ENCODE results near the gene EDNRA. TPM values are rescaled to one million over a fixed set of nuclear protein-coding genes. Genes with fewer than 3 reads are reported as not detected.
"Not testable (repeated sequence)": the region's sequence is repeated elsewhere in the genome, so short reads cannot be mapped to it uniquely, and the experiment has no call there.

Gene EDNRA
- 4.9 TPM for total RNA-seq
- long read RNA-seq, full-length matches to known transcripts: 2 of 2 reads
- long read RNA-seq, partial matches to known transcripts: 0 of 2 reads
- long read RNA-seq, other reads (novel, unspliced or antisense): 0 of 2 reads

DNA sequence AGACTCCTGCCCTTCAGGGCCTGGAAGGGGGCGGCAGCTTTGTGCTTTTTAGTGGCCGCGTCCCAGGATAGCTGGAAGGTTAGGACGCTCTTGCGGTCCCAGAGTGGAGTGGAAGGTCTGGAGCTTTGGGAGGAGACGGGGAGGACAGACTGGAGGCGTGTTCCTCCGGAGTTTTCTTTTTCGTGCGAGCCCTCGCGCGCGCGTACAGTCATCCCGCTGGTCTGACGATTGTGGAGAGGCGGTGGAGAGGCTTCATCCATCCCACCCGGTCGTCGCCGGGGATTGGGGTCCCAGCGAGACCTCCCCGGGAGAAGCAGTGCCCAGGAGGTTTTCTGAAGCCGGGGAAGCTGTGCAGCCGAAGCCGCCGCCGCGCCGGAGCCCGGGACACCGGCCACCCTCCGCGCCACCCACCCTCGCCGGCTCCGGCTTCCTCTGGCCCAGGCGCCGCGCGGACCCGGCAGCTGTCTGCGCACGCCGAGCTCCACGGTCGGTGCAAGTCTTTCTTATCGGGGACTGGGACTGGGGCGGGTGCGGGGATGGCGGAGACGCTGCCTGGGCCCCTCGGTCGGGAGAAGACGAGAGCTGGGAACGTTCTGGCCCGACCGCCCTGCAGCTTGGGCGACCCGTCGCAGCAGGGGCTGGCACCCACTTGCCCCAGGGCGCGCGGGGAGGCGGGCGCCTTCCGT lies at the start of gene EDNRA:
Gene EDNRA (plus strand): TSS at position 207 of the 686 bp plus-strand sequence. CDS start 4,585 bp downstream, outside the sequence.
- ATAC-seq (peak; percentile 57), DNase-seq (ENCODE audit: missing footprints) (peak; percentile 61)
- intact Hi-C loops (cut with DNase I): loop anchor here (10.0 kb wide), 1 partner anchor 316 kb away; no protein-coding TSS in a partner anchor

DNA sequence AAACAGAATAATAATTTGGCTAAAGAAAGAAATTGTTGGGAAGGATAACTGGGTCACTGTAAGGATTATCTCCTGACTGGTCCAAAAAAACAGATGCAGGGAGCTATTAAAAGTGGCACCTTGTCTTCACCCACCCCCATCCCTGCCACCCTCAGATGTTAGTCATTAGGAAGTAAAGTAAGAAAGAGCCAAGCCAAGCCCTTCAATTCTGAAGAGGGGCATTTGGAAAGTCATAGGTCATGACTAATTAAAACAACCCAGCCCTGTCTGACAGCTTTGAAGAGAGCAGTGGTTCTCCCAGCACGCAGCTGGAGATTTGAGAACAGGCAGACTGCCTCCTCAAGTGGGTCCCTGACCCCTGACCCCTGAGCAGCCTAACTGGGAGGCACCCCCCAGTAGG lies 46.5 kb upstream of the EDNRA start:
- DNase-seq (ENCODE audit: missing footprints); ATAC-seq; intact Hi-C loops (cut with DNase I): not testable (repeated sequence)

DNA sequence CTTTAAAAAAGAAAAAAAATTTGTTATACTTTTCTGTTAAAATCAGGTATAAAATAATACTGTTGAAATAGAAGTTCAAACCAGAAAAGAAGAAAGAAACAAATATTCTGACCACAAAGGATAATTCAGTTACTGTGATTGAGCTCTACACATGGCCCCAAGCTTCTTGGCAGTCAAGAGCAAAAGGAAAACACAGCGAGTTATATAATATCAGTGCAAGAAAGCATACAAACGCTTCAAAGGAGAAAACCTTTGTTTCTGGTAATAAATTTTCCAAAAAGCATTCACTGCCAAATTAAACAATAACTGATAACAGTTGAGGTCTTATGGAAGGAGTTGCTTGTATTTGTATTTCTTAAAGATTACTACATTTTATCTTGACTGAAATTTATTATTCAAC lies 40.5 kb upstream of the EDNRA start:
- intact Hi-C loops (cut with DNase I): no loop called here

DNA sequence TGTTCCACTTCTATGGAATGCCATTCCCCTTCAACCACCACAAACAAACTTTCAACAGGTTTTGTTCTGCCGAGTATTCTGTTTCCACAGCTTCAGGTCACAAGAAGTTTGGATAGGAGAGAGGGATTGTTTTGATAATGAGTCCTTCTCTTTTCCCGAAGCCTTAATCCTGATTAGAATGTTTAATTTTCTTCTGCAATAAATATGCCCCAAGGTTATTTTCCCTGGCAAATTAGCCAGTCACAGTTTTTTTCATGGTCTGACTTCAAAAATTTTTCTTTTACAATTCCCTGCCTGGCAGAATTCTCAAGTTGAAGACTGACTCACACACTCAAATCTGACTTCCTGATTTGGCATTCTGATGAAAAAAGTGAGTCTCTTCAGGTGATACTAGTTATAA lies 33.1 kb upstream of the EDNRA start:
- ATAC-seq (no peak), DNase-seq (ENCODE audit: missing footprints) (no peak)
- intact Hi-C loops (cut with DNase I): no loop called here

More for the DNA sequence above, 40.5 kb upstream of the EDNRA start:
- no peak for DNase-seq (ENCODE audit: missing footprints)
- no peak for ATAC-seq

DNA sequence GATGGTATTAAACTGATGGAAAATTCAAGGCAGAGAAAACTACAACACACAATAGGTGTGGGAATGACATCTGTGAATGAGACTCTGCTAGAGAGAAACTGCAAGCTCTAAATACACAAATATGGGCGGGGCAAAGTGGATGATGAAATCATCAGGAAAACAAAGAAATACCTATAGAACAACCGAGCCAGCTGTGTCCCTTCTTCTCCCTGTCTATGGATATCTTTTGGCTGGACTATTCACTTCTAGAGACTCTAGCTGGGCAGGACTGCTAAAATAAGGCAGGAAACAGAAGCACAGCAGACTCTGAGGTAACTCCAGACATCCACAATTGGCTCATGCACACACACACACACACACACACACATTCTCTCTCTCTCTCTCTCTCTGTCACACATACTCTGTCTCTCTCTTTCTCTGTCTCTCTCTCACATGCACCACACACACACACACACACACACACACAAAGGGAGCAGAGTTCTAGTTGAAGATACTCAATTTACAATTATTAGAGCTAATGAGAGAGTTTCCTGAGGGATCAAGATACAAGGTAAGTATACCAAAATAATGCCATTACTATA lies 27.2 kb upstream of the EDNRA start:
- DNase-seq (ENCODE audit: missing footprints): no peak
- no peak for ATAC-seq
- intact Hi-C loops (cut with DNase I): no loop called here

DNA sequence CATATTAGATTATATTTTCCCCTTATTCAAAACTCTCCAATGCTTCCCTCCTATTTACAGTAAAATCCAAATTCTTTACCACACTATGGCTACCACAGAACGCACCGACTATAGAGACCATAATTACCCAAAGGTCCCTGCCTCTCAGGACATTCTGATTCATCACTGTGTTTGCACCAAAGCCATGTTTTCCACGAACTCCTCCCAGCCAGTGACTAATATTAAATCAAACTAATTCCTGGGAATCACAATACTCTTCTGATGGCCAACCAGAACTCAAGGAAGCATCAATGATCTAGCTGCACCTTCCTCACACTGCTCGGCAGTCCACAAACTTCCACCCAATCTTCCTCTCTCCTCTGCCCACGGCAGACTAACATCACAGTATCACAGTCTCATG lies 24.2 kb upstream of the EDNRA start:
- no peak for ATAC-seq
- intact Hi-C loops (cut with DNase I): no loop called here

DNA sequence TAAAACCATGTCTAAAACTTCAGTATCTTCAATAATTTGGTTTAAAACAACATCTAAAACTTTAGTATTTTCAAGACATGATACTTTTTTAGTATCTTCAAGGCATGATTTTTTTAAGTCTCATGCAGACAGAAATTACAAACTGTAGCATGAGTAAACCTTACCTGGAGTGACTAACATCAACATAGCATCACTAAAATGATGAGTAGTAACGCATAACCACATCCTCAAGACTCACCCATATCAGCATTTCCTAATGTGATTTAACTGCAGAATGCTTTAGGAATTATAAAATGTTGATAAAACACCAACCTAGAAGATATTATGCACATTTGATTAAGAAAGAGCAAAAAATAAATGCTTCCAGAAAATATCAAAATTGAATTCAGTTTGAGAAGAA lies 19.7 kb upstream of the EDNRA start:
- no peak for DNase-seq (ENCODE audit: missing footprints)
- no peak for ATAC-seq
- intact Hi-C loops (cut with DNase I): no loop called here

More for the DNA sequence above, 24.2 kb upstream of the EDNRA start:
- DNase-seq (ENCODE audit: missing footprints): no peak

DNA sequence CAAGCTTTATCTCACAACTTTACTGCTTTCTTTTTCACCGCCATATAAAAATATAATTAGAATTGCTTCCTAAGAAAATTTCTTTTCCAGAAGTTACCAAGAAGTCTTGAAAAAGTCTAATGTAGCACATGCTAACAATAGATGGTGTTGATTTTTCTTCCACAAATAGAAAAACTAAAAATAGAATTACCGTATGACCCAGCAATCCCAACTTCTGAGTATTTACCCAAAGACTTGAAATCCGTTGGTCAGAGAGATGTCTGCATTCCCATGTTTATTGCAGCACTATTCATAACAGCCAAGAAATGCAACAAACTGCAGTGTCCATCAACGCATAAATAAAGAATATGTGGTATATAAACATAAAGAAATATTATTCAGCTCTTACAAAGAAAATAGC lies 17.8 kb upstream of the EDNRA start:
- ATAC-seq (no peak), DNase-seq (ENCODE audit: missing footprints) (no peak)
- intact Hi-C loops (cut with DNase I): no loop called here

DNA sequence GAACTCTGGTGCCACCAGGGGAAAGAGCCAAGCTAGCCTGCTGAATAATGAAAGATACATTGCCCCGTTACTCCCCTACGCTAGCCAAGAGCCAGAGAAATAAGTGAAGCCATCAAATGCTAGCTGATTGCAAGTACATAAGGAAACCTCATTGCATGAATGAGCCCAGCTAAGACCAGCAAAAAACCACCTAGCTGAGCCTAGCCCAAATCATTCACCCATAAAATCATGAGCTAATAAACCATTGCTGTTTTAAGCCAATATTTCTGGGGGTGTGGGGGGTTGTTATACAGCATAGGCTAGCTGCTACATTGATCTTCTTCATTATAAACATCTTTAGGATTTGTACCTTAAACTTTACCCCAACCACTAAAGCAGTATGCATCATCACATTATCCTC lies 15.4 kb upstream of the EDNRA start:
- intact Hi-C loops (cut with DNase I): no loop called here
- DNase-seq (ENCODE audit: missing footprints) (no peak), ATAC-seq (no peak)

DNA sequence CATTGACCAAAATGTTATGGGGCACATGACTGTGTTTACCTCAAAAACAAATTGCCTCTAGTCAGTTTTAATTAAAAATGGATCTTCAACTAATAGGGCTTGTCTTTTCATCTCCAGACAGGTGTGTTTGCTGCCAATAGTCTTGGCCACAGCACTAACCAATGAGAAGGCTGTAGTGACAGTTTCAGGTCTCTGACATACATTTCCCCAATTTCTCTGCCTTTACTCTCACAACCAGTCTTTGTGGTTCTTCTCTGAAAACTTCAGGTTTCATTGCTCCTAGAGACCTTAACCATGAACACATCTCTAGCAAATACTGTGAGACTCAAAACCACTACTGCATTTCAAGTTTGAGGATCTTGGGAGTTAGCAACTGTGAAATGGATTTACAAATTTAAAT lies 3.5 kb upstream of the EDNRA start:
- ATAC-seq (no peak), DNase-seq (ENCODE audit: missing footprints) (no peak)
- intact Hi-C loops (cut with DNase I): no loop called here

DNA sequence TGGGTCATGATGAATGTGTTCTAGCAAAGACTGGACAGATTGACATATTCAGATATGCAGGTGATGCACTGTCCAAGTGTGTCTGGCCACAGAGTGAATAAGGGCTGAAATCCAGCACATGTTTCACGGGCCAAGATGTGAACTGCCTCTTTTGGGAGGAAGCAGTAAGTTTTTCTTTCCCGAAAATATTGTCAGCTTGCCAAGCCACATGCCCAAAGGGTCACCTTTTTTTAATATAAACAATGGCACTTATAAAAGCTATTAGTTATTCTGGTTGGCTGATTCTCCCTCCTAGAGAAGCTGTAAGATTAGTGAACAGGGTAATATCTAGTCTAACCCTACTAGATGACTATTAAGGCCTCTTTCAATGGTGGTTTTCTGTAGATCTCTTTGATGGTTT lies 1.5 kb upstream of the EDNRA start:
- no peak for ATAC-seq
- intact Hi-C loops (cut with DNase I): no loop called here
- DNase-seq (ENCODE audit: missing footprints): no peak

DNA sequence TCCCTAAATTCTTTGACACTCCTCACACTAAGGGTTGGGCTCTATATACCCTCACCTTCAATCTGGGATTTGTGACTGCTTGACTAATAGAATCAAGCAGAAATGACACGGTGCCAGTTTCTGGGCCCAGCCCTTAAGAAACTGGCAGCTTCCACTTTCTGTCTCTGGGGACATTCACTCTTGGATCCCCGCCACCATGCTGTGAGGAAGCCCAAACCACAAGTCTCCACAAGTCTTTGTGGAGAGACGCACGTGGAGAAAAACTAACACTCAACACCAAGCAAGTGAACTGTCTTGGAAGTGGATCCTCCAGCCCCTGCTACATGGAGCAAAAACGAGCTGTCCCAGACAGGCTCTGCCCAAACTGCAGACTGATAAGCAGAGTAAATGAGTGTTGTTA lies 1.1 kb upstream of the EDNRA start:
- ATAC-seq (peak; percentile 37), DNase-seq (ENCODE audit: missing footprints) (no peak)
- intact Hi-C loops (cut with DNase I): loop anchor here (10.0 kb wide), 1 partner anchor 315 kb away; no protein-coding TSS in a partner anchor

DNA sequence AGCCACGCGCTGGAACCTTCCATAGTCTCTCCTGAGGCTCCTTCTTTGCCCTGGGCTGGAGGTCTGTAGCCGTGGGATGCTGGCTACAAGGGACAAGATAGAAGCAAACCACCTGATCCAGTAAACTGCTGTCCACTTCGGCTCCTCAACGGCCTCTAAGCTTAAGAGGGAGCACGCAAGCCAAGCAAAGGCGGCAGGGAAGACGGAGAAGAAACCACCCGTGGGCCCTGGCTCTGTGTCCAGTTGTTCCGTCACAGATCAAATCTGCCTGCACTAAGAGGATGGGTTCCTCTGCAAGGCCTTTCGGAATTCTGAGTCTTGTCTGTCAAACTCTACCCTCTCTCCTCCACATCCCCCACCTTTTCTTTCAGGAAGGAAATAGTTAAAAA lies 401 bp upstream of the EDNRA start:
- intact Hi-C loops (cut with DNase I): loop anchor here (10.0 kb wide), 1 partner anchor 316 kb away; no protein-coding TSS in a partner anchor

DNA sequence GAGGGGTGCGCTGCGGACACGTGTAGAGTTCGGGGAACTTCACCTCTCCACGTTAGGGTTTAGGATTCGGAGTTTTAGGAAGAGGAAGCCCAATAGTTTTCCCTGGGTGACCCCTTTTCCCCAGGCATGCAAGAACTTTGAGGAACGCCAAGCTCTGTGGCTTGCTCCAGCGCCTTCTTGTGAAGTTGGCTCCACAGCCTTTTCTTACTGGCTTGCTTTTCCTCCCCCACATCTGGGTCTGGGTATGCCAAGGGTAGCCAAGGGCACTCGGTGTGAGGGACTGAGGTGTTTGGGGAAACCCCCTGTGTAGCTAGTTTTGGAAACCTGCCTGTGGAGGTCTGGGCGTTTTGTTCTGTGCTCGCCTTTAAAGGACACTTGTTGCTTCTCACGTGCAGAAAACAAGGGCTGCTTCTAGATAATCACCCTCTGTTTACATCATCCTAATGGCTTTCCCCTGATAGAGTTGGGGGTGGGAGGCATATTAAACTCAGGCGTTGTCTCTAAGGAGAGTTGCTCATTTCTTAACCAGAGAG lies 746 bp downstream of the EDNRA start:
- ATAC-seq (no peak), DNase-seq (ENCODE audit: missing footprints) (no peak)
- intact Hi-C loops (cut with DNase I): loop anchor here (10.0 kb wide), 1 partner anchor 317 kb away; no protein-coding TSS in a partner anchor

More for the DNA sequence above, 401 bp upstream of the EDNRA start:
- DNase-seq (ENCODE audit: missing footprints): no peak
- ATAC-seq: no peak

DNA sequence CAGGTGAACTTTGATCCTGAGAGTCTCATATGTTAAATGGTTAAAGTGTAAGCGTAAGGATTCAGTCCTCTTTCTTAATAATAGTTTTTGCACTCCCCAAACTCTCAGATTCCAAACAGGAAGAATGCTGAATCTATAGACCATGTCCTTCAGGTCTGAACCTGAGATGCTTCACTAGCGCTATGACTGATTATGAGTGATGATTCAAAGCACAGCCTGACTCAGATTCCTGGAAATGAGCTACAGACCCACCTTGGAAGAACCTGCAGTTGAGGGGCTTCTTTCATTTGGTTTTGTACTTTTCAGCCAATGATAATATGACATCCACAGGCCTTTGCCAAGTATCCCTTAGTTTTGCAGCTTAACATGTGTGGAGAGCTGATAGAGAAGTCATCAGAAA lies 1.4 kb downstream of the EDNRA start:
- intact Hi-C loops (cut with DNase I): loop anchor here (10.0 kb wide), 1 partner anchor 317 kb away; no protein-coding TSS in a partner anchor
- ATAC-seq (no peak), DNase-seq (ENCODE audit: missing footprints) (no peak)

DNA sequence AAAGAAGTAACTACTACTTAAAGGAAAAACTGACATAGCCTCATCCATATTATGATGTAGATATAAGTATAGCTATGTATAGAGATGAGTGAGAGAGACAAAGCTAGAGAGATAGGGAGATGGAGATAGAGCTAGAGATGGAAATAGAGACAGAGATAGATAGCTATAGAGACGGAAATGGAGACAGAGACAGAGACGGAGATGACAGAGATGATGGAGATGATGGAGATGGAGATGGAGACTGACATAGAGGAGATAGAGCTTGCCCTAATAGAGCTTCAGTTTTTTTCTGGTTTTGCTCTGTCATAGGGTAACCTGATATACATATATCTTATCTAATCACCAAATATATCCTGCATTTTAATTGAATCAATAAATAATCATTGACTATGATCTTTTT lies 4.3 kb downstream of the EDNRA start:
- intact Hi-C loops (cut with DNase I): loop anchor here (10.0 kb wide), 1 partner anchor 320 kb away; no protein-coding TSS in a partner anchor

DNA sequence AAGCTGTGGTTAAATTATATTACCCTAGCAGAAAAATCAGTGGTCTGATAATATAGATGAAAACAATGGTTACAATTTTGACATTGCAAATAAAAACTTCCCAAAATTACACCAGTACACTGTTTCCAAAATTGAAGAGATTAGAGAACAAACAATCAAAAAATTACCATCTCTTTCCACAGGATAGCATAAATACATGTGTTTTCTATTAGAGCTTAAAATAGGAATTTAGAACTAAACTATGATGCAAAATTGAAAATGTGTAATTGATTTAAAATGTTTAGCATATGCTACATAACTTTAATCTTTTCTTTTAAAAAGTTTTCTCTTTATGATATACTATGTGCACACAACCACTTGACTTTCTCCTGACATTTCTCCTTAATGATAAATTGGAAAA lies 6.7 kb downstream of the EDNRA start:
- no peak for DNase-seq (ENCODE audit: missing footprints)
- intact Hi-C loops (cut with DNase I): loop anchor here (10.0 kb wide), 1 partner anchor 323 kb away; no protein-coding TSS in a partner anchor
- no peak for ATAC-seq

More for the DNA sequence above, 4.3 kb downstream of the EDNRA start:
- no peak for ATAC-seq
- no peak for DNase-seq (ENCODE audit: missing footprints)

DNA sequence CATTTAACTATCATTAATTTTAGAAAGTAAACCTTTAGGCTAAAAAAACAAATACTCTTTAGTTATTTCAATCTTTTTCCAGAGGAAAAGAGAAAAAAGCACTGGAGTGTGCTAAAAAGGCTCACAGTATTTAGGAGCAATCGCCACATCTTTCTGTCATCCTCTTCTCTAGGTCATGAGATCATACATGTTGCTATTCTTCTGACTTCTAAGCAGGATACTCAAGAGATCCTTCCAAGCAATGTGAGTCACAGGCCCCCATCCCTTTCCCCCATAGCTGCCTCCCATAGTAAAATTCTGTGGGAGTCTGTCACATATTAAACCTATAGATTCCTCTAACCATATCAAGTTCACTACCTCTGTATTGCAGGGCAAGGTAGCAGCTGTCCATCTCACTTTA lies 7.7 kb downstream of the EDNRA start:
- DNase-seq (ENCODE audit: missing footprints): no peak
- no peak for ATAC-seq
- intact Hi-C loops (cut with DNase I): loop anchor here (10.0 kb wide), 1 partner anchor 324 kb away; no protein-coding TSS in a partner anchor

DNA sequence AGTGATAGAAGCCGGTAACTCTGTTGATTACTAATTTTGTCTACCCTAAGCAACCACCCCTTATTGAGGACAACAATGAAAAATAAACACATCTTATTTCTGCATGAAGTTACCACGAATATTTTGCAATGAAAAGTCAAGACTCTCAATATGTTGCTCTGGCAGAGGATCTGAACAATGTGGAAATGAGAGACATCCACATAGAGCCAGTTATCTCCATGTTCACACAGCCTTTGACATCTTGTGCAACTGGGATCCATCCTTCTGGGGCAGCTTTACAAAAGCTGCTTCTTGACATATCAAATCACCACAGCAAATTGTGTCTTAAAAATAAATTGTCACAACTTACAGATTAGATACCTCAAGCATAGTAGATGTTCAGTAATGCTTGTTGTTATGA lies 10.2 kb downstream of the EDNRA start:
- DNase-seq (ENCODE audit: missing footprints) (no peak), ATAC-seq (no peak)
- intact Hi-C loops (cut with DNase I): no loop called here

DNA sequence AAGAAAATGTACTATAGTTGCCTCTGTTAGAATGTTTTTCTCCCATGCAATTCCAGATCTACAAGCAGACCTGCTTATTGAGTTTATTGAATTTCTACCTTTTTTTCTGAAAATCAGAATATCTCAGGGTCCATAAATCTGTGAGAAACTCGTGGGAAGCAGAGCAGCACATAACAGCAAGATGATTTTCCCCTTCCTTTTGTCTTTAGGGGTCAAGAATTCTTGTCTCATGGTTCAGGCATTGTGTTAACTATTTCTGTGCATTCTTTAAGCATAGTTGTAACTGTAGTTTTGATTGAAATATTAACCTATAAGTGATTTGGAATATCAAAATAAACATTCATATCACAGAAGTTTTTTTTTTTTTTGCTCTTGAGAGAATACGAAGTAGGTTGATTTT lies 11.4 kb downstream of the EDNRA start:
- DNase-seq (ENCODE audit: missing footprints) (no peak), ATAC-seq (no peak)
- intact Hi-C loops (cut with DNase I): no loop called here

Measured in Right ventricle myocardium inferior (tissue), 1 donor.